ENCODE measurements around the gene UNC79.

Gene UNC79

DNA sequence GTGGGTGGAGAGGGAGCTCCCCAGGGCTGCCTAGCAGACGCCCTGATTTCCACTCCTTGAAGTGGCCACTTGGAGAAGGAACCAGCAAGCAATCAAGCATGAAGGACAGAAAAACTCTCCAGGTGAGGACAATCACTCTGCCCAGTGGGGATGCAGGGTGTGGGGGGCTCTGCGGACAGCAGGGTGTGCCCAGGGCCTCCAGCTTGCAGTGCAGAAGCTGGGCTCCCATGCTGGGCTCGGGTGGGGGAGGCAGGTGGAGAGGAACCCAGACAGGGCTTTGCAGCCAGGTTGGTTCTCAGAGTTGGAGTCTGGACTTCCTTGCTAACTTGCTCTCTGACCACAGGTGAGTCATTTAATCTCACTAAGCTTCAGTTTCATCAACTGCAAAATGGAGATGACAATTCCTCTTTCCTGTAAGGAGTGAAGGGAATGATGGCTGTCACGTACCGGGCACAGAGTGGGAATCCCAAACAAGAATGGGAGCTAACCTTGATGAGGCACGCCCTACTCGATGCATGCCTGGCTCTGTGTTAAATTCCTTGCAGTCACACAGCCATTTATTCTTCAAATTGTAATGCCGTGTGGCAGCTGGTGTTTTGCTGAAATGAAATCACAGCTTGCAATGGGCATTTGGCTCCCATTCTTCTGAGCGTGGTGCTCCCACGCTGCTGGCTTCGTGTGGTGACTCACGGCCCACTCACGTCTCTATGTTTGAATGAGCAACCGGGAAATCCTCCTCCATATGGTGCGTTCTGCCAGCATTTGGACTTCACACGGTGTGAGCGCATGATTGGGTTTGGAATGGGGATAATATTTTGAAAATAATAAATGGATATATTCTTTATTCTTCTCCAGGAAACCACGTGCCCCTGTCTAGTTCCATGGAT lies 282.3 kb downstream of the UNC79 start:
- TF ChIP-seq POLR2A (IDR thresholded peaks at IDR 0.05; ENCODE audit: low read depth, low read length) = no peak
- no peak for TF ChIP-seq TAF1 (IDR thresholded peaks at IDR 0.05; ENCODE audit: borderline replicate concordance, low read depth, low read length)
- TF ChIP-seq POLR2AphosphoS5 (IDR thresholded peaks at IDR 0.05; ENCODE audit: low read depth, low read length) = no peak
- FAIRE-seq (no peak), DNase-seq (ENCODE audit: insufficient read length) (no peak)

DNA sequence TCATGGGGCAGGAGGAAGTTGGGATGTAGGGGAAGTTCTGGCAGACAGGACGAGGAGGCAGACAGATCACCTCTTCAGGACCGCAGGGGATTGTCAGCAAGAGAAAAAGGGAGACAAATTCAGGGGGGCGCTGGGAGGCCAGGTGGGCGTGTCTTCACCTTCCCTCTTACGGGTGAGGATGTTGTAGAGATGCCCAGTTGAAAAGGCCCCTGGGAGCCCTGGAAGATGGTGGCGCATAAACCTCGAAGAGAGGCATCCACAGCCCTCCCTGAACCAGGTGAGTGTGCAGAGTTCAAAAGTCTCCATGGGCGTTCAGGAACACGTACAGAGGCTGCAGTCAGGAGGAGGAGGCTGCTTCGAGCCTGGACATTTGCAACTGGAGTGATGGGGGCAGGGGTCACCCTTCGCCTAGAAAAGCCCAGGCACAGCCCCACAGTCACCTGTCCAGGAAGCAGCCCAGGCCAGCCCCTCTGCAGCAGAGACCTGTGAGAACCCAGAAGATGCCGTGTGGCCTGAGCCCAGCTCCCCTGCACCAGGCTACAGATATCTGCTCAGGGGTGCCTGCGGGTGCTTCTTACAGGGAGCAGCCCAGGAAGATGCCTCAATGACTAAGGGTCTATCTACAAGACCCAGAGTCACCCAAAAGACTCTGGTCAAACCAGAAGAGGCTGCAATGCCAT lies 283.1 kb downstream of the UNC79 start:
- no peak for DNase-seq (ENCODE audit: insufficient read length)
- no peak for FAIRE-seq

DNA sequence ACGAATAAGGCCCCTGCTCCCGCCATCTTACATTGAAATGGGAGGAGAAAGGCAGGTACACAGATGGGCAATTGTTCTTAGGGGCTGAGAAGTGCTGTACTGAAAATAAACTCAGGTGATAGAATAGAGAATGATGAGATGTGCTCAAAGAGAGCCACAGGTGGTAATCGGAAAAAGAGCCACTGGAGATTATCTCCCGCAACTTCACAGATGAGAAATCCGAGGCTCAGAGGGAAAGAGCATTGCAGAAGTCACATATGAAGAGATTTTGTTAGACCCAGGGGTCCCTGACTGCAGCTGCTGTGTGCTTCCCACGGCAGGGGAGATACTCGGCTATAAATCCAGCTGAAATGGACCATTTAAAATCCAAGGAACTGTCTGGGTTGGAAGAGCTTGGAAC lies 283.9 kb downstream of the UNC79 start:
- no peak for FAIRE-seq
- no peak for TF ChIP-seq TAF1 (IDR thresholded peaks at IDR 0.05; ENCODE audit: borderline replicate concordance, low read depth, low read length)
- no peak for TF ChIP-seq POLR2A (IDR thresholded peaks at IDR 0.05; ENCODE audit: low read depth, low read length)
- no peak for TF ChIP-seq POLR2AphosphoS5 (IDR thresholded peaks at IDR 0.05; ENCODE audit: low read depth, low read length)
- DNase-seq (ENCODE audit: insufficient read length) = no peak

More for the DNA sequence above, 283.1 kb downstream of the UNC79 start:
- TF ChIP-seq POLR2A (IDR thresholded peaks at IDR 0.05; ENCODE audit: low read depth, low read length) (no peak), POLR2AphosphoS5 (IDR thresholded peaks at IDR 0.05; ENCODE audit: low read depth, low read length) (no peak), TAF1 (IDR thresholded peaks at IDR 0.05; ENCODE audit: borderline replicate concordance, low read depth, low read length) (no peak)

DNA sequence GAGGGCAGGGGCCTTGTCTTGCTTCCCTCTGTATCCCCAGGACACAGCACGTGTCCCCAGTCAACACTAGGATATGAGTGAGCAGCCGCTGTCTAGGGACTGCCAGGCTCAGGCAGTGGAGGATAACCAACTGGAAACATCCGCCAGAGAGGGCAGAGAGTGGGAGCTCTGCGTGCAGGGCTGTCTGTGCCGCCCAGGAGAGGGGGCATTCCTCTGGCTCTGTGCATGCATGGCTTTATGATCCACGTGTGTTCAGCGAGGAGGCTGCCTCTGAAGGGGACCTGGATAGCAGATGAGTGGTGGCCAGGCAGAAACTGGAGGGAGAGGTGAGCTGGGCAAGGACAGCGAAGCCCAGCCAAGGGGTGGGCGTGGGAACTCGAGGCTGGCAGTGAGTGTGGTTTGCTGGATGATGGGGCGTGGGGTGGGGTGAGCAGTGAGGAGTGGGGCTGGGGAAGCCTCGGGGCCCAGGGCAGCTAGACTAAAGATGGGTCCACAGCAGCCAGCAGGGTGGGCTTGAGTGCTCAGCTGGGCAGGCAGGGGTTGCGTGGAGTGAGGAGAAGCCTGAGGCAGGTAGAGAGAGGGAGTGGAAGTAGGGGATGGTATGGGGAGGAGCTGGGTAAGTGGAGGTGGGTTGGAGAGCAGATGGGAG lies 284.7 kb downstream of the UNC79 start:
- no peak for TF ChIP-seq TAF1 (IDR thresholded peaks at IDR 0.05; ENCODE audit: borderline replicate concordance, low read depth, low read length)
- TF ChIP-seq POLR2A (IDR thresholded peaks at IDR 0.05; ENCODE audit: low read depth, low read length) = no peak
- TF ChIP-seq POLR2AphosphoS5 (IDR thresholded peaks at IDR 0.05; ENCODE audit: low read depth, low read length) = no peak
- DNase-seq (ENCODE audit: insufficient read length) = no peak
- no peak for FAIRE-seq

DNA sequence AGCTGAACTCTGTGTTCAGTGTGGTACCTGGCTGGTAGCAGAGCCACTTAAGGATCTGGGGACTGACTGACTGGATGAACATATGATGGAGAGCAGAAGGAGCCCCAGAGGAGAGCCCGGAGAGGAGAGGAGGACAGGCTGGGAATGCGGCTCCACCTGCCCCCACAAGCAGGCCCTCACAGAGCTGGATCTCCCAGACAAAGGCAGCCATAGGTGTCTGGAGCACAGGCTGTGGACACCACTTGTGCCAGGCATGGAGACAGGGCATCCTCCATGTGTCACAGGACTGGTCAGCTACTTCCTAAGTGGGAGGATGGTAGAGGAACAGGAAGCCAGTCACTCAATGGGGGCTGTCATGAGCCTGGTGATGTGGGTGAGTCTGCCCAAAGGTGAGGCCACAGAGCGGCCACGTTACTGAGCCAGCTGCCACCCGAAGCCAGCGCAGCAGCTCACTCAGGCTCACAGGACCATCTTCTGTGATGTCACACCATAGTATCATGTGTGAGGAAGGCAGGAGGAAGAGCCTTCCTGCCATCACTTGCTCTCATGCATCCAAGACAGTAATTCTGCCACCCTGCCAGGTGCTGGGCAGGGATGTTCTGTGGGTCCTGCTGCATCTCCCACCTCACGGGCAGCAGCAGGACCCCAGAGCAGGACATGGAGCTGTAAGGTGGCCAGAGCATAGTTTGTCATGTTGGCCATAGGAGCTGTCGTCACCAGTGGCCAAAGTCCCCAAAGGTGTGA lies 285.4 kb downstream of the UNC79 start:
- no peak for TF ChIP-seq TAF1 (IDR thresholded peaks at IDR 0.05; ENCODE audit: borderline replicate concordance, low read depth, low read length)
- no peak for TF ChIP-seq POLR2A (IDR thresholded peaks at IDR 0.05; ENCODE audit: low read depth, low read length)
- TF ChIP-seq POLR2AphosphoS5 (IDR thresholded peaks at IDR 0.05; ENCODE audit: low read depth, low read length) = no peak
- FAIRE-seq = no peak
- DNase-seq (ENCODE audit: insufficient read length) = no peak

DNA sequence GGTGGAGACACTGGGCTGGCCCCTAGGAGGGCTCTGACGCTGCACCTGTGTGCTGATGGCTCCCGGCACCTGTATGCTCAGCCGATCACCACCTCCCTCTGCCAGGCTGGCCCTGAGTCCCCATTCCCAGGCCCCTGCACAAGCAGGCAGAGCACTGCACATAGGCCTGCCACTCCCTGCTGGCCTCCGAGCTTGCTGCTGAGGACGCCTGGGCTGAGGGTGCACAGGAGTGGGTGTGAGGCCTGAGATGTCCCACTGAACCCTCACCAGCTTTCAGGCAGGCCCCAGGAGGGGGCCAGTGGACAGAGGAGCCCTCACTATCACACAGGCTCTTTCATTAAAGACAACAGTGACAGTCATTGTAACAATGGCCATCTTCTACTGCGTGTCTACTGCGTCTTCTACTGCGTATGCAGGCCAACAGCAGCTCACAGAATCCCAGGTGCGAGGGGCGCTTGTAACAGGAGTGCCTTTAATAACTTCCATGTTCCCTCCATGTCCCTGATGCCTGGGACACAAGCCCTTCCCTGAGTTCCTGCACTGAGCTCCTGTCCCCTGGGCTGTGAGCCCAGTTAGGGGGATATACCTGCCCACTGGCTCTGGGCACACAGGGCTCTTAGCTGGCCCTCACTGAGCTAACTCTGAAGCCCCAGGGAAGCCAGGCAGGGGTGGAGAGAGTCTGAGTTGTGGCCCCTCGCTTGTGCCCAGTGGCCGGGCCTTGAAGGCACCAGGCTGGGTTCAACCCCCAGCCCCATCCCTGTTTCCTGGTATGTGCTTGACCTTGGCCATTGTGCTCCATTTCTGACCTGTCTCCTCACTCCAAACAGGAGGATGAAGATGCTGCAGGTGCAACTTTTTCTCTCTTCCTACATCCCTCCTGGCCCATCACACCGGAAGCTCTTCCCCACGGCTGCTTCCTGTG lies 286.3 kb downstream of the UNC79 start:
- no peak for FAIRE-seq
- DNase-seq (ENCODE audit: insufficient read length) = no peak
- no peak for TF ChIP-seq TAF1 (IDR thresholded peaks at IDR 0.05; ENCODE audit: borderline replicate concordance, low read depth, low read length)

DNA sequence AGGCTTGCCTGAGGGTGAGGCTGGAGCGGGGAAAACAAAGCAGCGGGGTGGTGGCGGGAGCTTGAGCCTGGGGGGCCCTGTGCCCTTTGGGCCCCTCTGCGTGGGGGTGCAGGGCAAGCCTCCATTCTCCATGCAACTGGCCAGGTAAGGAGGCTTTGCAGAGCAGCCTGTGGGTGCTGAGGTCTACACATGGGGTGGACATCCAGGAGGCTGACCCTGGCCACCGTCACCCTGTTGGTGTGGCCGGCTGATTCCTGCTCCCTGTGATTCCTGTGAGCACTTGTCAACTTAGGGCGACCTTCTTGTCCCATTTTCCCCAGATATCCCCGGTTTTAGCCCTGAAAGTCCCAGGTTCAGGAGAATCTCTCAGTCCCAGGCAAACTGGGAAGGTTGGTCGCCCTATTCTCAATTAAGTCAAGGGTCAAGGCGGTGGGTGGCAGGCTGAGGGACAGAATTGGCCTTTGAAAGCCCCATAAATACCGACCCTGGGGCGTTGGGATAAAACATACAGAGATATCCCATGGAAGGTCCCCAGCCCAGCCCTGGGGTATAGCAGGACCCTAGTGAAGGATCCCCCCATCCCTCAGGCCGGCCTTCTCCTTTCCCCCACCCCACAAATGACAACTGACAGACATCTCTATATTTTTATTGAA lies 287.1 kb downstream of the UNC79 start:
- TF ChIP-seq POLR2A (IDR thresholded peaks at IDR 0.05; ENCODE audit: low read depth, low read length) = no peak
- TF ChIP-seq POLR2AphosphoS5 (IDR thresholded peaks at IDR 0.05; ENCODE audit: low read depth, low read length) = no peak
- TF ChIP-seq TAF1 (IDR thresholded peaks at IDR 0.05; ENCODE audit: borderline replicate concordance, low read depth, low read length) = no peak
- FAIRE-seq (no peak), DNase-seq (ENCODE audit: insufficient read length) (no peak)

DNA sequence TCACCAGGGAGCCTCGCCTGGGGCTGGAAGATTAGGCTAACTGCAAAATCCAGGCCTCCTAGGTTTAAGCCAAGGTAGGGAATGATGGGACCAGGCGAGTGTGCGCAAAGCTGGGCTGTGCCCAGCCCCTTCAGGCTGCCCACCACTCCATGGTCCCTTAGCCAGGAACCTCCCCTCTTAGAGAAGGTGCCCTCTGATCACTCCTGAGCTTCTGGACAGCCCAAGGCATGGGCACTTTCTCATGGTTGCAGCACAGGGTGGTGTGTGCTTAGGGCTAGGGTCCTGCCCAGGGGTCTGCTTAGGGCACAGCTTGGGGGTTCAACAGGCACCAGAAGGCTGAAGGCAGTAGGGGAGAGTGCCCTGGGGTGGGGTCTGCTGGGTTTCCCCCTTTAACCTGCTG lies 288.5 kb downstream of the UNC79 start:
- DNase-seq (ENCODE audit: insufficient read length) (no peak), FAIRE-seq (no peak)
- TF ChIP-seq POLR2A (IDR thresholded peaks at IDR 0.05; ENCODE audit: low read depth, low read length) (no peak), TAF1 (IDR thresholded peaks at IDR 0.05; ENCODE audit: borderline replicate concordance, low read depth, low read length) (no peak), POLR2AphosphoS5 (IDR thresholded peaks at IDR 0.05; ENCODE audit: low read depth, low read length) (no peak)

DNA sequence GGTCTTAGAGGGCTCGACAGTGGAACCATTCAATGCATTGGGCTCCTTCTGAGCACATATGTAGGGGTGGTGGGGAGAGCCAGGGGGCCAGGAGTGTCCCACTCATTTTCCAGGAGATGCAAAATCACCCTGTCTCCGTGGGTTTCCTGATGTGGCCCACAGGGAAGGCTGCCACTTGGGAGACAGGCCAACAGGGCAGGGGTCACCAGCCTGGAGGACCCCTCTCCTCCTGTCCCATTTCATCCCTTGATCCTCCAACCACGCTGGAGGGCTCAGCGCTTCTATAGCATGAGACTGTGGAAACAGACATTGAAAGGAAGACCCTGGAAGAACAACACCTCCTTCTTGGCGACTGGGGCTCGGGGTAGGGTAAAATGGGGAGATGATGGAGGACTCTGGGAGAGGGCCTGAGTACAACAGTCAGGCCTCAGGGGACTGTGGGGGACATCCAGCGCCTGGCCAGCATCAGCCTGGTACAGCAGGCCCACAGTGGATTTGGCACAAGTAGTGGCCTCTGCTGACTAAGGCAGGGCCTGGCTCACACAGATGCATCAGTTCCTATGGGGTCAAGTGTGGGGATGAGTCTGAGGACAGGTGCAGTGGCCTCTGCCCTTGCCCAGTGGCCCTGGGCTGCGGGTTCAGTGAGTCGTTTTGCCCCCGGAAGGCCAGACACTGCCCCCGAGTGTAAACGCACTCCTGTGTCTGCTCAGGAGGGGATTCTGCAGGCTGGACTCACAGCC lies 289.5 kb downstream of the UNC79 start:
- no peak for TF ChIP-seq POLR2A (IDR thresholded peaks at IDR 0.05; ENCODE audit: low read depth, low read length)
- TF ChIP-seq TAF1 (IDR thresholded peaks at IDR 0.05; ENCODE audit: borderline replicate concordance, low read depth, low read length) = no peak
- no peak for TF ChIP-seq POLR2AphosphoS5 (IDR thresholded peaks at IDR 0.05; ENCODE audit: low read depth, low read length)
- no peak for FAIRE-seq

More for the DNA sequence above, 289.5 kb downstream of the UNC79 start:
- no peak for DNase-seq (ENCODE audit: insufficient read length)
